GM08714 (cell line): Measurements from ENCODE around the gene STEAP3.

Experiments
- H3K4me3 ChIP-seq: fragments of 200-500 bp; sonication (Bioruptor generic); 2 replicates; pipeline ENCODE4 v1.5.1; 2014; ENCODE audit warnings: mild to moderate bottlenecking, low read length, inconsistent platforms
- ZNF274 ChIP-seq: IDR thresholded peaks from 2 replicates; pipeline ENCODE4 v1.6.1; 2012; ENCODE audit warnings: mild to moderate bottlenecking, low read depth, low read length

Gene STEAP3

GRCh38 chr2:119207447-119207846, 16.2 kb upstream of the STEAP3 start:
- no peak for TF ChIP-seq ZNF274
- no peak overlapping the region for H3K4me3 ChIP-seq

GRCh38 chr2:119208791-119209203, 14.8 kb upstream of the STEAP3 start:
- TF ChIP-seq ZNF274: no peak
- no peak overlapping the region for H3K4me3 ChIP-seq

GRCh38 chr2:119212139-119212800, 11.4 kb upstream of the STEAP3 start:
- no peak for TF ChIP-seq ZNF274
- no peak overlapping the region for H3K4me3 ChIP-seq

- H3K4me3 ChIP-seq: no peak overlapping the region
- TF ChIP-seq ZNF274: no peak
These were observed 9.1 kb upstream of the STEAP3 start for GRCh38 chr2:119214453-119215037.

GRCh38 chr2:119216994-119217393, 6.6 kb upstream of the STEAP3 start:
- TF ChIP-seq ZNF274: no peak
- H3K4me3 ChIP-seq: no peak overlapping the region

DNA sequence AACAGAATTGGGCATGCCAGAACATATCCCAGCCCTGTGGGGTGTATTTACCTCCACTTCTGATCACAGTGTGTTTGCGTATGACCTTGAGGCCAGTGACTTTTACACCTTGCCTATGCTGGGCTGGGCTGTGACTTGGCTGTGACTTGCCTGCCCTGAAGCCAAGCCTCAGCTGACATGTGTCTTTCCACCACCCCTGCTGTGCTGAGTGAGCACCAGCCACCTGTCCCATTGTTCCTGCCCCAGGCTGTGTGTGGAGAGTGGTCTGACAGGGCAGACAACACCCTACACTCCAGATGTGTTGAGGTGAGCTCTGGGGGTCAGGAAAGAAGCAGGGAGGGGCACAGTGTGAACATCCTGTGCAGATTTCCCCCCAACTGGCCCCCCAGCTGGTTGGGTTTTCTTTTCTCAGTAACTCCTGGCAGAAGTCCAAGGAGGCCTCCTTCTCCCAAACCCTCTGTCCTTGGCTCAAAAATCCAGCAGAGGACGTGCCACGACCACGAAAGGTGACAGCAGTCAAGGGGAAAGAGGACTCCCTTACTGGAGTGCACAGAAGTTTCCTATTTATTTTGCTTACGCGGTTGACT, 5.1 kb upstream of the STEAP3 start:
- no peak overlapping the region for H3K4me3 ChIP-seq
- no peak for TF ChIP-seq ZNF274

GRCh38 chr2:119219873-119220272, 3.8 kb upstream of the STEAP3 start:
- no peak overlapping the region for H3K4me3 ChIP-seq
- no peak for TF ChIP-seq ZNF274

DNA sequence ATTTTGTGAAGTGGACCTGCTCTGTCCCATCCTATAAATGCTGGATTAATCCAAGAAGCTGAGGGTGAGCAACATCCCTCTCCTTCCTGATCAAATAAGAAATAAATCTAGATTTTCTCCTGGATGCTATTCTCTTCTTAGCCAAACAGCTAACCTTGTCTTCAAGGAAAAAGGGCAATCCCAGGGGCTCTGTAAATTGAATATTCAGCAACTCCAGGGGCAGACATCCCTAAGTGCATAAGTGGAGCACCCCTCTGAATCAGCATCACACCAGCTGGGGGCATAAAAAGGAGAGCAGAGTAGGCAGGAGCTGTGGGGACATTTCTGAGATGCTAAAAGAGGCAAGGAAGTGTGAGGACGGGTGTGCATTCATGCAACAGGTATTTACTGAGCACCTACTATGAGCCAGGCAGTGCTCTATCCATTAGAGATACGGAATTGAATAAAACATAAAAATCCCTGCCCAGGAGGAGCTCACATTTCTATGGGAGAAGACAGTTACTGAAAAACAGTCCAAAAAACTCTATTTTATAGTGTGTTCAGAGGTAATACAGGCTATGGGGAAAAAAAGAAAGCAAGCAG, 2.8 kb upstream of the STEAP3 start:
- TF ChIP-seq ZNF274: no peak
- no peak overlapping the region for H3K4me3 ChIP-seq

- no peak for TF ChIP-seq ZNF274
- no peak overlapping the region for H3K4me3 ChIP-seq
These were observed 2.0 kb upstream of the STEAP3 start for GRCh38 chr2:119221609-119222008.

- no peak overlapping the region for H3K4me3 ChIP-seq
- no peak for TF ChIP-seq ZNF274
These were observed 1.4 kb upstream of the STEAP3 start for GRCh38 chr2:119222213-119222612.

DNA sequence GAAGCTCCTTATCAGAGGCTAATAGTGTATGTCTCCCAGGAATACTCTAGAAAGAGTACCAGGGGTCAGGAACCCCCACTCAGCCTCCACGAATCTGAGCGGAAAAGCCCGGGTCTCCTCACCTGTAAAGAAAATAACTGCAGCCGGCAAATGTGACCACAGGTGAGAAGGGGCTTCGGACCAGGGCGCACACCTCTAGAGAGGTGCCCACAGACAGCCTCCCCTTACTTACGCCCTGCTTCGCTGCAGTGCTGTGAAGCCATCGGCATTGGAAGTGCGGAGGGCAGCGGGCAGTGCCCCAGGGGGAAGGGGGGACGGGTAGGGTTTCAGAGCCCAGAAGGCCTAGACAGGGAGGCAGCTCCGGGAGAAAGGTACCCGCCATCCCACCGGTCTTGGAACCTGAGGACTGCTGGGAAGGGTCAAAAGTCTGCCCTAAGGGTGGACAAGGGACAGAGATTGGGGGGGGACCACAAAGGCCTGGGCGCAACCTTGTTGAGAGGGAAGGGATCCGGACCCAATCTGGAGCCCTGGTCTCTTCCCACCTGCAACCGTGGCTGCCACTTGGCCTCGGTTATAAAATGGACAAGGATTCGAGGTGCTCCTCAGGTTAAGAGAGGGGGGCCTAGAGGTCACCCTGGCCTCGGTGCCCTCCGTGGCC, 642 bp upstream of the STEAP3 start:
- peak overlapping the region; percentile 55; the same call in 1 of the 2 replicates for H3K4me3 ChIP-seq
- TF ChIP-seq ZNF274: no peak

GRCh38 chr2:119224391-119225104, 914 bp downstream of the STEAP3 start:
- no peak for TF ChIP-seq ZNF274
- H3K4me3 ChIP-seq: peak overlapping the region; percentile 55; the same call in 1 of the 2 replicates

GRCh38 chr2:119225105-119225865, 1.7 kb downstream of the STEAP3 start:
- TF ChIP-seq ZNF274: no peak
- H3K4me3 ChIP-seq: no peak overlapping the region

DNA sequence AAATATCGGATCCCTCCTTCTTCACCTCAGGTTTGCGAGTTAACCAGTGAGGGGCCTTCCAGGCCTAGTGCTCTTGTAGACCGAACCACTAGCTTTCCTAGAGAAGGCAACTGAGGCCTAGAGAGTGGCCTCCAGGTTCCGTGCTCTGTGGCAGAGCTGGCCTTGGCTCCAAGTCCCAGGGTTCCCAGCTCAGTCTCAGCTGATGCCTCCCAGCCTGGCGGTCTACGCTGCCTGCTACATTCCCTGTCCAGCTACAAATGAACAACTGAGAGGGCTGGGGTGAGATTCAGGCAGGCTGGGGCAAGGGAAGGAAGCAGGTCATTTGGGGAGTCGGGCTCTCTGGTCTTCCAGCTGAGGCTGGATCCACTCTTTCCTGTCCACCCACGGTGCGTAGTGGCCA, 2.3 kb downstream of the STEAP3 start:
- no peak overlapping the region for H3K4me3 ChIP-seq
- no peak for TF ChIP-seq ZNF274
